K562 (cell line): ENCODE data around the gene MYL12A. TPM values are rescaled to one million over a fixed set of nuclear protein-coding genes. Genes with fewer than 3 reads are reported as not detected.

ENCODE experiments used
- ATAC-seq: fragments of 200-7000 bp; cut with Tn5 transposase; 3 replicates; pipeline ENCODE4 v1.9.1; 2020; ENCODE audit warnings: moderate library complexity
- BruUV-seq: library from RNA; stranded (reverse); fragments of 400-500 nt; replicated peaks from 2 replicates; lab custom pipeline; 2021; lab: Mats Ljungman, UMichigan
- CTCF ChIA-PET: fragments of 300-600 bp; formaldehyde crosslinking; extraction: SDS; loops from one replicate; lab custom pipeline; 2021; ENCODE audit warnings: low intra/inter-chr PET ratio; lab: Yijun Ruan, JAX
- POLR2A ChIA-PET: fragments of 300-600, 350-650 bp; sonication (Branson Sonifier 250); formaldehyde crosslinking; extraction: SDS; loops from one replicate; lab custom pipeline; 2021; ENCODE audit warnings: antibody characterized with exemption, inconsistent platforms; lab: Yijun Ruan, JAX
- DNase-seq, 4 experiments: peaks; one replicate each; pipeline versions ENCODE4 v3.0.0 to v3.0.0-alpha.2; 2011 to 2018; ENCODE audit warnings: low spot score in 3 of 4, mixed read lengths in 3 of 4; ENCODE audit errors: extremely low read depth in 1 of 4
- FAIRE-seq: peaks from 2 replicates; lab custom pipeline; 2011; peaks lifted over from hg19 to GRCh38; lab: Jason Lieb, UNC
- H2AFZ ChIP-seq: 2 replicates; pipeline ENCODE4 v1.6.0; 2011; ENCODE audit warnings: low read depth, low read length, control low read depth, inconsistent platforms
- H3K27ac ChIP-seq: fragments of 200-600 bp; 3 replicates; pipeline ENCODE4 v1.8.0; 2011; ENCODE audit warnings: low read depth, mild to moderate bottlenecking, control low read depth, inconsistent platforms, low read length, moderate library complexity, mixed read lengths; ENCODE audit errors: extremely low read depth
- H3K27me3 ChIP-seq, 2 experiments: fragments of 300-600 bp in 1 of 2; 2 replicates in 1 of 2; 3 replicates in 1 of 2; pipeline versions ENCODE4 v1.6.0 to v1.8.0; 2011; ENCODE audit warnings: inconsistent platforms in 2 of 2, low read length in 2 of 2, mild to moderate bottlenecking in 1 of 2, mixed read lengths in 1 of 2, moderate library complexity in 1 of 2; ENCODE audit not compliant: control insufficient read depth in 2 of 2, insufficient read depth in 2 of 2
- H3K36me3 ChIP-seq: fragments of 300-600 bp; 3 replicates; pipeline ENCODE4 v1.8.0; 2011; ENCODE audit warnings: mild to moderate bottlenecking, low read length, inconsistent platforms; ENCODE audit not compliant: control insufficient read depth, insufficient read depth
- H3K4me1 ChIP-seq, 2 experiments: fragments of 200-600 bp in 1 of 2; replicated peaks in 1 of 2; 2 replicates in 1 of 2; 3 replicates in 1 of 2; pipeline versions ENCODE4 v1.5.1 to v1.8.0; 2011; ENCODE audit warnings: inconsistent platforms in 2 of 2, low read length in 2 of 2, mild to moderate bottlenecking in 1 of 2, mixed read lengths in 1 of 2, moderate library complexity in 1 of 2; ENCODE audit not compliant: control insufficient read depth in 2 of 2, insufficient read depth in 2 of 2
- H3K4me2 ChIP-seq: 2 replicates; pipeline ENCODE4 v1.6.1; 2011; ENCODE audit warnings: low read length, control low read depth, inconsistent platforms, mixed read lengths; ENCODE audit not compliant: insufficient read depth
- H3K4me3 ChIP-seq: fragments of 200-600 bp; sonication (generic), shearing (Covaris generic); 2 replicates; pipeline ENCODE4 v1.5.1; 2016; ENCODE audit warnings: control low read depth, inconsistent platforms
- H3K79me2 ChIP-seq: fragments of 200-600 bp; 3 replicates; pipeline ENCODE4 v1.8.0; 2011; ENCODE audit warnings: low read length, inconsistent platforms; ENCODE audit not compliant: control insufficient read depth, insufficient read depth
- H3K9ac ChIP-seq, 2 experiments: 2 replicates each; pipeline versions ENCODE4 v1.6.0 to v1.6.1; 2011; ENCODE audit warnings: low read depth in 2 of 2, low read length in 2 of 2, control low read depth in 1 of 2, inconsistent platforms in 1 of 2, mild to moderate bottlenecking in 1 of 2, mixed read lengths in 1 of 2; ENCODE audit not compliant: insufficient read depth in 1 of 2
- H3K9me1 ChIP-seq: one replicate; pipeline ENCODE4 v1.6.0; 2011; ENCODE audit warnings: inconsistent platforms, mild to moderate bottlenecking, low read length, moderate library complexity; ENCODE audit not compliant: control insufficient read depth, insufficient read depth
- H3K9me3 ChIP-seq: replicated peaks from 2 replicates; pipeline ENCODE4 v1.5.1; 2011; ENCODE audit warnings: low read depth, low read length, inconsistent platforms; ENCODE audit not compliant: control insufficient read depth, insufficient read depth
- H4K20me1 ChIP-seq: replicated peaks from 2 replicates; pipeline ENCODE4 v1.6.1; 2011; ENCODE audit warnings: low read length, inconsistent platforms, mixed read lengths; ENCODE audit not compliant: control insufficient read depth, insufficient read depth
- BACH1 ChIP-seq: fragments of 200-800 bp; sonication (Bioruptor generic); IDR thresholded peaks from 2 replicates; pipeline ENCODE4 v1.6.1; 2016; ENCODE audit warnings: missing genetic modification characterization, missing compliant biosample characterization
- ELK1 ChIP-seq: sonication (generic); formaldehyde crosslinking; IDR thresholded peaks from 2 replicates; pipeline ENCODE4 v1.8.1; 2022; ENCODE audit warnings: missing genetic modification reagents
- FOXJ2 ChIP-seq: fragments of 200-800 bp; sonication (Bioruptor generic); IDR thresholded peaks from 2 replicates; pipeline ENCODE4 v1.6.1; 2016; ENCODE audit warnings: missing genetic modification characterization, missing compliant biosample characterization
- MBD1 ChIP-seq: fragments of 250-450 bp; sonication (Bioruptor Pico); IDR thresholded peaks from 2 replicates; pipeline ENCODE4 v1.8.0; 2022; ENCODE audit warnings: inconsistent platforms
- MCM2 ChIP-seq: fragments of 450-650 bp; IDR thresholded peaks from 2 replicates; pipeline ENCODE4 v1.6.1; 2017; ENCODE audit warnings: low read depth, mild to moderate bottlenecking
- NCOA4 ChIP-seq: fragments of 450-650 bp; IDR thresholded peaks from 2 replicates; pipeline ENCODE4 v1.6.1; 2018; ENCODE audit warnings: mild to moderate bottlenecking; ENCODE audit not compliant: partially characterized antibody
- NFXL1 ChIP-seq: fragments of 450-650 bp; formaldehyde crosslinking; IDR thresholded peaks from 2 replicates; pipeline ENCODE4 v1.4.0; 2021; ENCODE audit warnings: mild to moderate bottlenecking
- SIN3A ChIP-seq, 2 experiments: fragments of 150-350 bp in 1 of 2; IDR thresholded peaks; 2 replicates each; pipeline ENCODE4 v1.6.1; 2011 to 2016; ENCODE audit warnings: borderline replicate concordance in 2 of 2, low read depth in 2 of 2, low read length in 2 of 2, mild to moderate bottlenecking in 2 of 2, moderate library complexity in 2 of 2; ENCODE audit not compliant: control insufficient read depth in 1 of 2
- ZNF445 ChIP-seq: fragments of 250-450 bp; sonication (Bioruptor Pico); IDR thresholded peaks from 2 replicates; pipeline ENCODE4 v1.4.0; 2020; ENCODE audit warnings: low read depth, mild to moderate bottlenecking, moderate library complexity
- ZNF668 ChIP-seq: fragments of 250-450 bp; sonication (Bioruptor Pico); IDR thresholded peaks from 2 replicates; pipeline ENCODE4 v1.8.0; 2022; ENCODE audit warnings: mild to moderate bottlenecking, inconsistent platforms
- ZNF699 ChIP-seq: fragments of 250-450 bp; sonication (Bioruptor Pico); IDR thresholded peaks from 2 replicates; pipeline ENCODE4 v1.8.0; 2021; ENCODE audit warnings: mild to moderate bottlenecking, moderate library complexity; ENCODE audit not compliant: insufficient replicate concordance
- ZSCAN29 ChIP-seq: fragments of 450-650 bp; IDR thresholded peaks from 2 replicates; pipeline ENCODE4 v1.6.1; 2017
- WGBS: fragments of 100-300 bp; shearing (Covaris generic); methylation state at CpG from one replicate; pipeline ENCODE4 v1.1.6; 2016; ENCODE audit warnings: low coverage, mixed read lengths; ENCODE audit not compliant: insufficient coverage; ENCODE audit errors: missing lambda C conversion rate; 5-methylcytosine and 5-hydroxymethylcytosine counted together
- in situ Hi-C: fragments of 300-500 bp; cut with MboI; formaldehyde crosslinking; loops from 4 replicates; pipeline ENCODE4 v1.15.0; 2018; ENCODE audit warnings: inconsistent platforms, mixed read lengths
- intact Hi-C: fragments of 100-400 bp; cut with micrococcal nuclease; formaldehyde crosslinking; loops from 2 replicates; pipeline ENCODE4 v1.14.2; 2022
- polyA plus RNA-seq, 8 experiments: library from polyadenylated mRNA; depleted of rRNA in 4 of 8; stranded (reverse) in 5 of 8; unstranded in 3 of 8; fragments of >200 nt; fragmentation: Nextera tagmentation in 2 of 8; fragmentation: Illumina TruSeq in 1 of 8; extraction: Ambion mirVana in 2 of 8; extraction: Trizol in 1 of 8; gene quantifications; 2 replicates each; pipeline versions ENCODE4 v1.2.1 to v1.2.3, GENCODE V29; 2011 to 2014; ENCODE audit warnings: inconsistent platforms in 1 of 8, missing spikeins in 1 of 8
- total RNA-seq, 7 experiments: library from RNA; depleted of rRNA in 6 of 7; stranded (reverse); fragments of >200 nt in 6 of 7; fragmentation: Illumina TruSeq in 2 of 7; extraction: Trizol in 2 of 7; gene quantifications; 2 replicates each; pipeline versions ENCODE4 v1.2.1 to v1.2.3, GENCODE V29; 2011 to 2021; ENCODE audit warnings: low replicate concordance in 1 of 7

MYL12A gene
- total and polyA plus RNA-seq, 9 of the 15 experiments (the other 6 are each of a cell fraction or from before 2014, with no cell fraction given) = 308 to 1,031 (median 559) TPM

GRCh38 chr18:3234457-3234856 lies 13.1 kb upstream of the MYL12A start:
- intact Hi-C loops (no loop called here), in situ Hi-C loops (no loop called here)
- no peak overlapping the region for H3K9ac ChIP-seq
- H2AFZ ChIP-seq = no peak overlapping the region
- no peak for DNase-seq
- no peak overlapping the region for H3K4me2 ChIP-seq
- no peaks in the 10 kb centered on the region for H3K9me1 ChIP-seq
- H3K9me3 ChIP-seq = no peaks in the 10 kb centered on the region
- no peaks in the 10 kb centered on the region; a peak in 1 of 5 replicates for H3K4me1 ChIP-seq
- no peak overlapping the region for H3K4me3 ChIP-seq
- H3K79me2 ChIP-seq = no peaks in the 10 kb centered on the region
- H3K36me3 ChIP-seq = no peaks in the 10 kb centered on the region
- no peak for ATAC-seq
- no peaks in the 10 kb centered on the region for H3K27me3 ChIP-seq
- no peak for FAIRE-seq
- POLR2A ChIA-PET = interaction anchor here (0.7 to 5.8 kb wide), 2 partner anchors 12 to 183 kb away, joined by 5 to 35 read pairs; partner anchors contain the start of gene MYL12A
- no TSS peak for BruUV-seq
- CTCF ChIA-PET = no interaction called here
- TF ChIP-seq NCOA4 (no peak), MBD1 (CRISPR knock-in tag) (no peak), ZSCAN29 (no peak), SIN3A (IDR thresholded peaks at IDR 0.05; ENCODE audit: borderline replicate concordance in 2 of 2, control insufficient read depth in 1 of 2, low read depth in 2 of 2, low read length in 2 of 2) (no peak), ZNF445 (CRISPR knock-in tag) (no peak), MCM2 (no peak), BACH1 (no peak), FOXJ2 (no peak), ZNF668 (CRISPR knock-in tag) (no peak), NFXL1 (no peak), ZNF699 (no peak), ELK1 (CRISPR knock-in tag) (no peak)
- H4K20me1 ChIP-seq = no peaks in the 10 kb centered on the region
- no peak overlapping the region for H3K27ac ChIP-seq
- 26% methylated on average over 5 of the region's 5 CpGs for WGBS
